HG03097 (cell line): Measurements from ENCODE around the gene RAB26.
"Not testable (repeated sequence)": the region's sequence is repeated elsewhere in the genome, so short reads cannot be mapped to it uniquely, and the experiment has no call there.

ENCODE experiments used
- ATAC-seq: cut with Tn5 transposase; IDR thresholded peaks from one replicate; pipeline ENCODE4 v1.9.1; 2021; ENCODE audit not compliant: unreplicated experiment, low FRiP score

RAB26 gene

DNA sequence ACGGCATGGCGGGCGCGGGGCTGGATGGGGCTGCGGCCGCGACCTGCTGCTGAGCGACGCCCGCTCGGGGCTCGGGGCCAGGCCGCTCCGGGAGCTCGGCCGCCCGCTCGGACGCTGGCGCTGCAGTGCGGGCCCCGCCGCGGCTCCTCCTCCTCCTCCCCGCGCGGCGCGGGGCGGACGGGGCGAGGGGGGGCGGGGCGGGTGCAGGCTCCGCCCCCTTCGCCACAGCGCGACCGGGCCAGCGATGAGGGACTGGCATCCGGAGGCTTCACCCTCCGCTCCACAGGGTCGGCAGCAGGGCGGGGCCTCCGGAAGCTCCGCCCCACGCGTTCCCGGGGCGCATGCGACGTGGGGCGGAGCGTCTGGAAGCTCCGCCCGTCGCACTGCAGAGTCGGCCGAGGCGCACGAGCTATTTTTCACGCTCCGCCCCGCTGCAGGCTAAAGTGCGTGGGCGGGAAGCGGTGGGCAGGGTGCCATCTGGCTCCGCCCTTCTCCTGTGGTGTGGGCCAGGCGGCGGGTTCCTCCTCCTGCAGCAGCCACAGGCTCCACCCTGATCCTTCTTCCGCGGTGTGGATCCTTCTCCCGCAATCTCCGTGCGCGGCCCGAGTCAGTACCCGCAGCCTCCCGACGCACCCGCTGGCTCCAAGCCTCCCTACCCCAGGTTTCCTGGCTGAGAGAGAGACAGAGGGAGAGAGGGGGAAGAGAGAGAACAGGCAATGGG is 12.5 kb upstream of the RAB26 start, which contains the start of gene PKD1:
TSS of gene PKD1 (minus strand) at position 129 of the 721 bp plus-strand sequence. CDS start 209 bp downstream, outside the sequence.
- ATAC-seq: not testable (repeated sequence)

DNA sequence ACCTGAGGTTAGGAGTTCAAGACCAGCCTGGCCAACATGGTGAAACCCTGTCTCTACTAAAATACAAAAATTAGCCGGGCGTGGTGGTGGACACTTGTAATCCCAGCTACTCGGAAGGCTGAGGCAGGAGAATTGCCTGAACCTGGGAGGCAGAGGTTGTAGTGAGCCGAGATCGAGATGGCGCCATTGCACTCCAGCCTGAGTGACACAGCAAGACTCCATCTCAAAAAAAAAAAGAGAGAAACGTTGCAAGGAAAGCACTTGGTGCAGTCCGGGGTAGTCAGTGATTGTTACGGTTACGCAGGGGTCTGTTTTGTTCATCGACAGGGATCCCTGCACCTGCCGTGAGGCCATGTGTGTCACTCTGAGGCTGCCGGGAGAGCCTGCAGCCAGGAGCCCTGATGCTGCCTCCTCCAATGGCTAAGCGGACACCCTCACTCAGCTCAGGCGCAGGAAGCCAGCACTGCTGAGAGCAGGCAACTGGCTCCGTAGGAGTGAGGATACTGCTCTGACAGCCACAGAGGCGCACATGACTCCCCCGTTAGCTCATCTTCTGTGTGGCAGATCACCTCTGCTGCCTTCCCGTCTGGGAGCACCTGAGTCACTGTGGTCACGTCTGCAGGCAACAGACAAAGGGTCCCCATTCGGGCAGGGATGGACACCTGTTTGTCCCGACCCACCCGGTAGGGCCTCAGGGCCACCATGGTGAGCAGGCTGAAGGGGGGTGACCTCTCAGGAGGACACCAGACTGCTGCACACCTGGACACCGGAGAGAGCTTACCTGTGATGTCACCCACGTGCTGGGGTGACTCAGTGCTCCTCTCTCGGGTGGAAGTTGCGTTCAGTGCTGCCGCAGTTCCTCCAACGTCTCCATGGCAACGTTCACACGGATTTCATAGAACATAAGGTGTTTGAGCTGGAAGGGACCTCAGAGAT is 5.2 kb upstream of the RAB26 start:
- no peak for ATAC-seq

DNA sequence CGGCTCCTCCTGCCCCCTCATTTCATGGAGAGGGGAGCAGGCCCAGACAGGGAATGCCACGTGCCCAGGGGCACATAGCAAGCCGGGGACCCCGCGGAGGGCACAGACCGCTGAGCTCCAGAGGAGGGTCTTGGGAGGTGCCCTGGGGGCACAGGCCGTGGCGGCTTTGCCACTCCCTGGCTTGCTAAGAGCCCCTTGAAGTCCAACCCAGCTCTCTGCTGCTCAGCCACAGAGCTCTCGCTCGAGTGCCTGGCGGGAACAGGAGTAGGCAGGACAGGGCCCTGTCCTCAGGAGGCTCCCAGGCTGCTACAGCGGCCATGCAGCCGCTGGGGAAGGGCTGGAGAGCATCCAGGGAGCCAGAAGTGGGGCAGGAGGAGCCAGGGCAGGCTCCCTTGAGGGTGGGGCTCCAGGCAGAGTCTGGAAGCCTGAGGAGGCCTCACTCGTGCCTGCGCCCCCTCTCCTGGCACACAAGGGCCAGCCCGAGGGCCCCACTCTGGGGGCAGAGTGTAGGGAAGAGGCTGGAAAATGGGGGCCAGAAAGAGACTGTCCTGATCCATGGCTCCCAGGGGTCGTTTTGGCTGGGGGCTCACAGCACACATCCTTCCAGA is 4.4 kb upstream of the RAB26 start:
- ATAC-seq: no peak

DNA sequence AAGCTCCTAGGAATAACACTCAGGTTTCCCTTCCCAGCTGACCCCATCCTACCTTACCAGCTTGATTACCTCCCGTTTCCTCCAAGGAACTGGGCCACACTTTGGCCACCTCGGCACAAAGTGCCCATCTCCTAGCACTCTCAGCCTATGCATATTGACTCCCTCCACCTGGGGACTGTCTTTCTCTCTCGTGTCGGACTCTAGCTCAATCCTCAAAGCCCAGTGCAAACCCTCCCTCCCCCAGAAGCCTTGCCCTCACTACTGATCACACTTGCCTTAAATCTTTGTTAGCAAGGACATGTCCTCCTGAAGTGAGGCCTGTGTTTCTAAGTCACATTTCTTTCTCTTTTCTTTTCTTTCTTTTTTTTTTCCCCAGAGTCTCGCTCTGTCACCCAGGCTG is 2.6 kb upstream of the RAB26 start:
- no peak for ATAC-seq

DNA sequence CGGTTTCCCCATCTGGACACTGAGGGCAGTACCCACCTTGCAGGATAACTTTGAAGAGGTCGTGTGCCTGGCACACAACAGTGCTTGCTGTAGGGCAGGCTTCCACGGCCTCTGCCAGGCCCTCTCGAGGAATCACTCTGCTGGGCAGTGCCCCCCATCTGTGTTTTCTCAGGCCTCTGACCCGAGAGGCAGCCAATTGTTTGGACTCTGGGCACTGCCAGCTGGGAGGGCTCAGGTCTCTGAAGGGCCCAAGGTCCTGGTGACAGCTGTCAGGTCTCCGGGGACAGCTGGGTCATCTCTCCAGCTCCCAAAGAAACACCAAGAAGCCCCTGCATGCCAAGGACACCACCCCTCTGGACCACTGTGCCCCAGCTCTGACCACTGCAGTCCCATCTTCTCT is 1.0 kb upstream of the RAB26 start:
- ATAC-seq: no peak

DNA sequence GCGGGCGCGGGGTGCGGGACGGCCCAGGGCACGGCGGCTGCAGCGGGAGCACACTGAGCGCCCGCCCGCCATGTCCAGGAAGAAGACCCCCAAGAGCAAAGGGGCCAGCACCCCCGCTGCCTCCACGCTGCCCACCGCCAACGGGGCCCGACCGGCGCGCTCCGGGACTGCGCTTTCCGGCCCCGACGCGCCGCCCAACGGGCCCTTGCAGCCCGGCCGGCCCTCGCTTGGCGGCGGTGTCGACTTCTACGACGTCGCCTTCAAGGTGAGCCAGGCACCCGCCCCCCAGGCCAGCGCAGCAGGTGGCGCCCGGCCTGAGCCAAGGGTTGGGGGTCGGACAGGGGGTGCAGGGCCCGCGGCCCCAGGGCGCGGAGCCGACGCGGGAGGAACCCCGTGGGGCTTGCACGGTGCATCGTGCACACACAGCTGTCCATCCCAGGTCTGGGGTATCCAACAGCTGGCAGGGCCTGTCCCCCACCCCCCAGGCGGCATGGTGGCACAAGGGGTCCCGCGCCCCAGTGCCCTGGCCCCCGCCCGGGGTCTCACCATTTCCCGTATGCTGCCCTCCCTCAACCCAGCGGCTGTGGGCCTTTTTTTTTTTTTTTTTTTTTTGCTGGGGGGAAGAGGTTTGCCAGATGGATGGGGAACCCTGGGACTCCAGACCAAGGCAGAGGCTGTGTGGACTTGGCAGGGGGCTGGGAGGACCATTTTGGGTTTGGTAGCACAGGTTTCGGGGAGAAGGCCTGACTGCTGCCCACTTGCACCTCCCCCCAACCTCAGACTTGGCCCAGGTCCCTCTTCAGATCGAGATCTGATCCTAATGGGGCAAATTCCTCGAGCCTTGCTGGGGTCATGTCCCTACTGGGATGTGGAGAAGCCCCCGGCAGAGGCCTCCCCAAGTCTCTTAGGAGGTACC is 547 bp downstream of the RAB26 start:
- ATAC-seq: no peak

DNA sequence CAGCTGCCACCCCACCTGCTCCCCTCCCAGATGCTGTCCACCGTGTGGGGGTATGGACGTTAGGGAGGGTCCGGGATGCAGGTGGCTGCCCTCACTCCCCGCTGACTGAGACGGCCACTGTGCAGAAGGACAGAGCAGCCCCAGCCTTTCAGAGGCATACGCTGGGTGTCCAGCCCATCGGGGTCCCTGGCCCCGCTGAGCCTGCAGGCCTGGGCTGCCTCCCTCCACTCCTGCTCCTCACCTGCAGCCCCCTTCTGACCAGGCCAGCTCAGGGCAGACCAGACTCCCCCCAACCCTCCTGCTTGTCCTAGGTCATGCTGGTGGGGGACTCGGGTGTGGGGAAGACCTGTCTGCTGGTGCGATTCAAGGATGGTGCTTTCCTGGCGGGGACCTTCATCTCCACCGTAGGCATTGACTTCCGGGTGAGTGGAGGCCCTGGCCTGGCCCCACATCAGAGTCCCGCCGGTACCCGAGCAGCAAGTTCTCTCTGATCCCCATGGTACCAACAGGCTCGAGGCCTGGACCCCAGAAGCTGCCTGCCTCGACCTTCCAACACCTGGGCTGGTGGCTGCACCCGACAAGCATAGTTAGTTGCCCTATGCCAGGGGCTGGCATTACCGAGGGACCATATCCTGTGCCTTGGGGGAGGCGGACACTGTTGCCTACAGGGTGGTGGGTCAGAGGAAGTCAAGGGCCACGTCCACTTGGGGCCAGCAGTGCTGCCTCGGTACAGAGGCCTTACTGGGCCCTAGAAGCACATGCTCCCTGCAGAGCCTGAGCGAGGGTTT is 1.4 kb downstream of the RAB26 start:
- ATAC-seq: no peak

DNA sequence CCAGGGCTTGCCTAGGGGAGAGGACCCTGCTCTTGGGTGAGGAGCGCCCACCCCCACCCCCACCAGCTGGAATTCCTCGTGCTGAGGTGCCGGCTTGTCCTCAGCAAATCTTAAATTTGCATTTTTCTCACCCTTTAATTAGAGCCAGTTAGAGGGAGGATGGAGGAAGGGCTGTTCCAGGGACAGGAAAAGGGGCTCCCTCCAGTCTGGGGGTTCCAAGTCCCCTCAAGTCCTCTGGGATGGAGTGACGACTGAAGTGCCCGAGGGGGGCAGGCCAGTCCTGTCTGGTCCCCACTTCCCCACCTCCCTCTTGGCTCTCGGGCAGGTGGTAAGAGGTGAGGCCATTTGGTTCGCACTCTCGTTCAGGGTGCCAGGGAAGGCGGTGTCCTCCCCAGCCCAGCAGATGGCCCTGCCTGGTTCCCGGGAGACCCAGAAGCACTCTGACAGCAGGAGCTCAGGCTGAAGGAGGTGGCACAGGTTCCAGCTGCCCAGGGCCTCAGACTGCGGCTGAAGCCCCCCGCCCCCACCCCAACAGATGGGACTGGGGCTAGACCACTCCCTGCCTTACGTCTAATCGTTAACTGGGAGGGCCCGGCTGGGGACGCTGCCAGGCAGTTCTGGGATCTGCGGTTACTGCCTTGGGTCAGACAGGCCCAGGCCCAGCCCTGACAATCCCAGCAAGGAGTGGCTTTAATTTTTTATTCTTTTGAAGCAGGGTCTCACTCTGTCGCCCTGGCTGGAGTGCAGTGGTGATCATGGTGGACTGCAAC is 2.2 kb downstream of the RAB26 start:
- no peak for ATAC-seq

DNA sequence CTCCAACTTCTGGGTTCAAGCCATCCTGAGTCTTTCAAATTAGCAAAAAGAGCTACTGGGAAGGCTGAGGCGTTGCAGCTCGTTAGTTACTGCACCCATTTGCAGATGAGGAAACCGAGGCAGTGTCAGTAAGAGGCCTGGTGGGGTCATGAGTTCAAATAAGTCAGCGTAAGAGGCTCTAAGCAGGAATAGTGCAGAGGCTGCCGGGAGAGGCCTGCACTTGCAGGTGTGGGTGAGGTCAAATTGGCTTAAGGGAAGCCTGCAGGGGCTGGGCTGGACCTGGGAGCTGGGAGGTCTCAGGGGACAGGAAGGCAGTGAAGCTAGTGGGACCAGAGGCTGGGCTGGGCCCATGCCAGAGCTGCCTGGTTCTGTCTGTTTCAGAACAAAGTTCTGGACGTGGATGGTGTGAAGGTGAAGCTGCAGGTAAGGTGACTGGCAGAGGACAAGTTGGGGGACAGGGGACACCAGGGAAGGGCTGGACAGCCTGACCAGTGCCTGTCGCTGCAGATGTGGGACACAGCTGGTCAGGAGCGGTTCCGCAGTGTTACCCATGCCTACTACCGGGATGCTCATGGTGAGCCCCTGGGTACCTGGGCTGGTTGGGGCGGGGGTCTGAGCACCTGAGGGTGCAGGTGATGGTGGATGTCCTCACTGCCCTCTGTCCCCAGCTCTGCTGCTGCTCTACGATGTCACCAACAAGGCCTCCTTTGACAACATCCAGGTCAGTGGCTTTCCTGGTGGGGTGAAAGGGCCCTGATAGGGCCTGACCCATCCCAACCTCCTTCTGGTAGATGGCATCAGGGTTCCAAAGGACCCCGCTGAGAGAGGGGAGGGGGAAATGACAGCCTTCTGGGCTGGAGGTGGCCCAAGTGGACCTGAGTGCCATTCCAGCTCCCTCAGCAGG is 3.0 kb downstream of the RAB26 start:
- no peak for ATAC-seq

DNA sequence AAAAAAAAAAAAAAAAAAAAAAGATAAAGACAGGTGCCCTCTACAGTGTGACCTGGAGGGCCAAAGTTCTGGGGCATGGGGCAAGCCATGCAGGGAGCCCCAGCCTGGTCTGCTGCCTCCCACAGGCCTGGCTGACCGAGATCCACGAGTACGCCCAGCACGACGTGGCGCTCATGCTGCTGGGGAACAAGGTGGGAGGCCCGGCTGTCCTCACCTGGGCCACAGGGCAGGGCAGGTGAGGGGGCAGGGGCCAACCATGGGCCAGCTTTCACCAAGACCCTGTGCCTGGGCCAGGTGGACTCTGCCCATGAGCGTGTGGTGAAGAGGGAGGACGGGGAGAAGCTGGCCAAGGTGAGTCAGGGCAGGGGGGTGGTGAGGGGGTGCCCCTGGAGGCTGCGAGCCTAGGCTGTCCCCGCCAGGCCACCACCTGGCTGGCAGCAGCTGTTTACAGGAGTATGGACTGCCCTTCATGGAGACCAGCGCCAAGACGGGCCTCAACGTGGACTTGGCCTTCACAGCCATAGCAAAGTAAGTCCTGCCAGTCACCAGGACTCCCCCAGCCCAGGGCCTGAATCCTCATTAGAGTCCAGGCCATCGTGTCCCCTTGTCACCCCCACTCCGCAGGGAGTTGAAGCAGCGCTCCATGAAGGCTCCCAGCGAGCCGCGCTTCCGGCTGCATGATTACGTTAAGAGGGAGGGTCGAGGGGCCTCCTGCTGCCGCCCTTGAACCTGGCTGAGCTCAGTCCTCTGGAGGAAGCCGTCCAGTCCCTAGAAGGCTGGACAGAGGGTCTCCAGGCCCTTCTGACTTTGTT is 4.5 kb downstream of the RAB26 start:
- no peak for ATAC-seq

DNA sequence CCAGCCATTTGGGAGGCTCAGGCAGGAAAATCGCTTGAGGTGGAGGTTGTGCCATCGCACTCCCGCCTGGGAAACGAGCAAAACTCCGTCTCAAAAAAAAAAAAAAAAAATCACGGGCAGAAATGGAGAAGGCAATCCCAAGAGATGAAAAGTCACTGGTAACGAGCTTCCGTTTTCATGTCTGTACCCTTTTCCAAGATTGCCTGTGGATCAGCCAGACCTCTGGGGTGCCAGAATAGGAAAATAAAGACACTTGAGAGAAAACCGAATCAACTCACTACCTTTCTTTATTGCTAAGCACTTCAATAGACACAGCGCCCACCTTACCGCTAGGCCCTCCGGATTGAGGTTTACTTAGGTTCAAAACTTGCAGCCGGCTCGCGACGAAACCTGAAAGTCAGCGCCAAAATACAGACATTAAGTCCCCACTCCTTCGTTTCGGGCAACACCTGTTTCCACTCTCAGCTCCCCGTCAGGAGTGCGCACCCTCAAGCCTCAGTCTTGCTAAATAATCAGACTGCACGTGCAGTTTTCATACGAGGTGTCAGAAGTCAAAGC is 6.2 kb downstream of the RAB26 start:
- no peak for ATAC-seq

DNA sequence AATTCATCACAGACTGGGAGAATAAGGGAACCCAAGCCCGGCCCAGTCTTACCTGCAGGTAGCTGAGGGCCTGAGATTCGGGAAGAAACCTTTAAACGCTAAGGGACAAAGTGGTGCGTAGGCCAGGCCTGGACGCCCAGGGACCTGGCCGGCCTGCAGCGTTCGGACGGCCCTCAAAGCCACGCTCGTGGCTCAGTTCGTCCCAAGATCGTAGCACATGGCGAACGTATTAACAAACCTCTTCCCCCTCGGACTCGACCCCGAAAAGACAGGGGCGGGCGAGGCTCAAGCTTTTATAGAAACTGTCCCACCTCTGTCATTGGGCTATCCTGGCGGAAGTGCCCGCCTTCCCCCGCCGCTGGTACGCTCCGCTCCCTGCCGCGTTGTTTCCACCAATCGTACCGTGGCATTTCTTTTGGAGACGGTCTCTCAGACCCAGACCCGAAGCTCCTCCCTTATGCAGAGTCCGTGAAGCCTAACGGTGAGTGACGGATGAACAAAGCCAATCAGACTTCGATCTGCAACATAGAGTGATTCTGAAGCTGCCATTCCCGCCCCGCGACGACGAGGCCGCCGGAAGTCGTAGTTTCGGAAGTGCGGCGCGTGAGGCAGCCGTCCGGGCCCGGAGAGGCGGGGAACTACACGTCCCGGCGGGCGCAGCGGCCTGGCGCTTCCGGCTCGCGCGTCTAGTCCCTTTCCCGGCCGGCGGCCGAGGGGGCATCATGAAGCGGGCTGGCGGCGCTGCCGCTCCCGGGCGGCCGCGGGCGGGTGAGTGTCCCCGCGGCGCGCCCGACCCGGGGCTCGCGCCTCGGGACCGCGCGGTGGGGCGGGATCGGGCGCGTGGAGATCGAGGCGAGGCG is 6.9 kb downstream of the RAB26 start, which contains the start of gene TRAF7:
TSS of gene TRAF7 (plus strand) at position 692 of the 860 bp plus-strand sequence. CDS start 8,139 bp downstream, outside the sequence.
- ATAC-seq: peak; percentile 91

DNA sequence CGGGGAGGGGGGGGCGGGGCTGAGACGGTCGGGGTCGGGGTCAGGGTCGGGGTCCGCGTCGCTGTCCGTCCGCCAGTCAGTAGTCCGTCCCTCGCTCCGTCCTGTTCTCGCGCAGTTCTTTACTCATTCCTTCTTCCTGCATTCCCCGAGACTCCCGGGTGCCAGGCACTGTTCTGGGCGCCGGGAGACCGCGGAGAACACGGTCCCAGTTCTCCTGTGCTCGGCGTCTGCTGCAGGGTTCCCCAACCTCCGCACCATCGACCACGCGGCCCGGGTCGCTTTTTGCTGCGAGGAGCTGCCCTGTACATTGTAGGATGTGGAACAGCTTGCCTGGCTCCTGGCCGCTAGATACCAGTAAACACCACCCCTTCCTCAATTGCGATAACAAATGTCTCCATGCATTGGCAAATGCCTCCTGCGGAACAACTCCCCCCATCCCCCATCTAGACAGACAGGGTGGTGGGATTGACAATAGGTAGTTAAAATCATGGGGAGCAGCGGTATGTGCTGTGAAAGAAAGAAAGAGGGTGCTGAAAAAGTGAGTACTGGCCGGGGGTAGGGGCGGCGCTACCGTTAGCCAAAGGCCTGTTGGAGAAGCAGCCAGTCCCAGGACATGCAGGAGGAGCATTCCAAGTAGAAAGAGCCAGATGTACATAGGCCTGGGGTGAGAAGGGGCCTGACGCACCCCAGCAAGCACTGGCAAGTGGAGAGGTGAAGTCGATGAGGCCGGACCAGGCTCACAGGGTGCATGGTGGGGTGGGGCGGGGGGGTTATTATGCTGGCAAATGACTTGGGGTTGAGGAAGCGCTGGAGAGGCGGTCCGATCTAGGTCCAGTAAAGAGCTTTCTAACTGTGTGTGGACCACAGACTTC is 7.8 kb downstream of the RAB26 start:
- ATAC-seq: no peak

DNA sequence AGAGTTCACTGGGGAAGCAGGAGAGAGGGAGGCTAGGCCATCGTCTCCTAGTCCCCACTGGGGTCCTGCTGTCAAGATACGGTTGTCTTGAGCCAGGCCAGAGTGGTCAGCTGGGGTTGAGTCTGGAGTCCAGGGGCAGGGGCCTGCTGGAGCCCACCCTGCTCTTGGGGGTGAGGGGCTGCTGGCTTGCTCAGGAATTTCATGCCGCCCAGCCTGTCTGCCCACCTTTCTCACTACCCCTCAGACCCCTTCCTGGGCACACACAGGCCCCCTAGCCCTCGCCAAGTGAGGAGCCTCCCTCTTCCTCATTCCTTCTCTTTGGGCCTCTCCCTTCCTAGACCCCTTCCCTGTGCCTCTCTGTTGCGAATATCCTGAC is 8.4 kb downstream of the RAB26 start:
- ATAC-seq: no peak
